H1 (cell line): ENCODE results near the gene C19orf18. TPM values are rescaled to one million over a fixed set of nuclear protein-coding genes. Genes with fewer than 3 reads are reported as not detected.

Source experiments
- CTCF ChIA-PET: fragments of 300-600 bp; sonication (Branson Sonifier 250); formaldehyde crosslinking; loops from one replicate; lab custom pipeline; 2021; ENCODE audit not compliant: partially characterized antibody; lab: Charles Lee
- POLR2A ChIA-PET: fragments of 300-600 bp; sonication (Branson Sonifier 250); formaldehyde crosslinking; loops from one replicate; lab custom pipeline; 2021; ENCODE audit warnings: inconsistent platforms; ENCODE audit not compliant: partially characterized antibody; lab: Charles Lee
- DNase-seq, 2 experiments: peaks; one replicate each; pipeline versions ENCODE4 v3.0.0 to v3.0.0-alpha.2; 2010 to 2022; ENCODE audit warnings: low spot score in 2 of 2, low read depth in 1 of 2, mixed read lengths in 1 of 2
- FAIRE-seq: peaks from 2 replicates; lab custom pipeline; 2011; peaks lifted over from hg19 to GRCh38; lab: Jason Lieb, UNC
- H2AFZ ChIP-seq: 2 replicates; pipeline ENCODE4 v1.8.1; 2012; ENCODE audit warnings: low read length, inconsistent platforms
- H2AK5ac ChIP-seq: 2 replicates; pipeline ENCODE4 v1.6.1; 2013; ENCODE audit warnings: low read depth, low read length
- H2BK120ac ChIP-seq: replicated peaks from 2 replicates; pipeline ENCODE3; 2013; ENCODE audit warnings: low read depth, low read length, inconsistent platforms
- H2BK12ac ChIP-seq: 2 replicates; pipeline ENCODE4 v1.6.1; 2013; ENCODE audit warnings: low read depth, low read length
- H2BK15ac ChIP-seq: 2 replicates; pipeline ENCODE4 v1.6.1; 2013; ENCODE audit warnings: low read length
- H2BK20ac ChIP-seq: 2 replicates; pipeline ENCODE4 v1.6.1; 2013; ENCODE audit warnings: low read length
- H2BK5ac ChIP-seq: 2 replicates; pipeline ENCODE4 v1.6.1; 2013; ENCODE audit warnings: low read depth, low read length
- H3K14ac ChIP-seq: 2 replicates; pipeline ENCODE4 v1.6.1; 2013; ENCODE audit warnings: inconsistent platforms; ENCODE audit not compliant: insufficient read length
- H3K18ac ChIP-seq: 2 replicates; pipeline ENCODE4 v1.6.1; 2013; ENCODE audit warnings: low read length; ENCODE audit errors: extremely low read depth
- H3K23ac ChIP-seq: 2 replicates; pipeline ENCODE4 v1.6.1; 2013; ENCODE audit warnings: inconsistent platforms; ENCODE audit not compliant: insufficient read length
- H3K23me2 ChIP-seq: 2 replicates; pipeline ENCODE4 v1.6.1; 2013; ENCODE audit warnings: low read depth, low read length
- H3K27ac ChIP-seq: 2 replicates; pipeline ENCODE4 v1.6.1; 2011; ENCODE audit warnings: low read depth, low read length, inconsistent platforms
- H3K27me3 ChIP-seq, 4 experiments: replicated peaks in 1 of 4; 1 replicate in 1 of 4; 2 replicates in 3 of 4; pipeline versions ENCODE4 v1.6.1 to v1.8.1; 2011 to 2013; ENCODE audit warnings: low read length in 3 of 4, mild to moderate bottlenecking in 3 of 4, inconsistent platforms in 2 of 4, mixed read lengths in 2 of 4, moderate library complexity in 1 of 4; ENCODE audit not compliant: control insufficient read depth in 3 of 4, insufficient read depth in 3 of 4; ENCODE audit errors: extremely low read depth in 1 of 4
- H3K36me3 ChIP-seq, 4 experiments: 2 replicates each; pipeline versions ENCODE4 v1.6.1 to v1.8.1; 2011 to 2013; ENCODE audit warnings: mild to moderate bottlenecking in 4 of 4, low read length in 3 of 4, moderate library complexity in 2 of 4, control low read depth in 1 of 4, inconsistent platforms in 1 of 4; ENCODE audit not compliant: insufficient read depth in 4 of 4, control insufficient read depth in 2 of 4
- H3K4ac ChIP-seq: replicated peaks from 2 replicates; pipeline ENCODE3; 2013; ENCODE audit warnings: low read length, low read depth, mixed read lengths, inconsistent platforms; ENCODE audit not compliant: insufficient read length
- H3K4me1 ChIP-seq, 4 experiments: replicated peaks in 1 of 4; 1 replicate in 1 of 4; 2 replicates in 3 of 4; pipeline versions ENCODE4 v1.6.1 to v1.8.1; 2011 to 2013; ENCODE audit warnings: low read length in 3 of 4, inconsistent platforms in 2 of 4, mixed read lengths in 1 of 4; ENCODE audit not compliant: insufficient read depth in 4 of 4, control insufficient read depth in 3 of 4
- H3K4me2 ChIP-seq, 2 experiments: 2 replicates each; pipeline versions ENCODE4 v1.6.1 to v1.8.1; 2011 to 2013; ENCODE audit warnings: low read depth in 2 of 2, low read length in 2 of 2, control low read depth in 1 of 2, inconsistent platforms in 1 of 2, mild to moderate bottlenecking in 1 of 2; ENCODE audit not compliant: insufficient read depth in 1 of 2
- H3K4me3 ChIP-seq, 4 experiments: fragments of 200-600, 300-600 bp in 1 of 4; sonication (generic), shearing (Covaris generic), sonication (Bioruptor Twin) in 1 of 4; 2 replicates each; pipeline versions ENCODE4 v1.5.1 to v1.8.1; 2011 to 2016; ENCODE audit warnings: low read length in 4 of 4, low read depth in 3 of 4, control low read depth in 2 of 4, inconsistent platforms in 2 of 4, mild to moderate bottlenecking in 2 of 4, mixed read lengths in 1 of 4, moderate library complexity in 1 of 4; ENCODE audit not compliant: insufficient read depth in 2 of 4; ENCODE audit errors: extremely low read depth in 1 of 4
- H3K56ac ChIP-seq: replicated peaks from 2 replicates; pipeline ENCODE3; 2013; ENCODE audit warnings: low read depth, mild to moderate bottlenecking, mixed read lengths, low read length, inconsistent platforms; ENCODE audit not compliant: insufficient read length
- H3K79me1 ChIP-seq: 2 replicates; pipeline ENCODE4 v1.6.1; 2013; ENCODE audit warnings: low read depth, low read length, control low read depth
- H3K79me2 ChIP-seq, 2 experiments: 2 replicates each; pipeline versions ENCODE4 v1.6.1 to v1.8.1; 2012 to 2013; ENCODE audit warnings: low read length in 2 of 2, mild to moderate bottlenecking in 2 of 2, inconsistent platforms in 1 of 2; ENCODE audit not compliant: insufficient read depth in 2 of 2, control insufficient read depth in 1 of 2
- H3K9ac ChIP-seq, 4 experiments: replicated peaks in 1 of 4; 1 replicate in 1 of 4; 2 replicates in 3 of 4; pipeline versions ENCODE4 v1.6.1 to v1.8.1; 2011 to 2013; ENCODE audit warnings: low read depth in 3 of 4, low read length in 3 of 4, control low read depth in 2 of 4, mild to moderate bottlenecking in 2 of 4, moderate library complexity in 2 of 4, inconsistent platforms in 1 of 4; ENCODE audit errors: extremely low read depth in 1 of 4
- H3K9me3 ChIP-seq, 2 experiments: 2 replicates each; pipeline versions ENCODE4 v1.6.1 to v1.8.1; 2012 to 2013; ENCODE audit warnings: mild to moderate bottlenecking in 2 of 2, moderate library complexity in 2 of 2, control low read depth in 1 of 2, inconsistent platforms in 1 of 2, low read depth in 1 of 2, low read length in 1 of 2, mixed read lengths in 1 of 2; ENCODE audit not compliant: insufficient read depth in 2 of 2
- H4K20me1 ChIP-seq, 2 experiments: replicated peaks in 1 of 2; 2 replicates each; pipeline versions ENCODE3 to v1.8.1; 2011 to 2013; ENCODE audit warnings: inconsistent platforms in 2 of 2, low read length in 2 of 2, mild to moderate bottlenecking in 1 of 2; ENCODE audit not compliant: insufficient read depth in 2 of 2, control insufficient read depth in 1 of 2
- H4K5ac ChIP-seq: 2 replicates; pipeline ENCODE4 v1.6.1; 2013; ENCODE audit warnings: low read length, low read depth, mixed read lengths, inconsistent platforms; ENCODE audit not compliant: insufficient read length
- H4K8ac ChIP-seq: 2 replicates; pipeline ENCODE4 v1.8.0; 2013; ENCODE audit warnings: mild to moderate bottlenecking, moderate library complexity, low read length, inconsistent platforms; ENCODE audit not compliant: insufficient read depth; ENCODE audit errors: extremely low read depth
- H4K91ac ChIP-seq: replicated peaks from 2 replicates; pipeline ENCODE3; 2013; ENCODE audit warnings: low read length, mixed read lengths, inconsistent platforms; ENCODE audit not compliant: insufficient read length
- BCL11A ChIP-seq, 2 experiments: IDR thresholded peaks; one replicate each; pipeline ENCODE4 v1.6.1; 2011; ENCODE audit warnings: low read depth in 2 of 2, low read length in 2 of 2, mild to moderate bottlenecking in 2 of 2
- CBX8 ChIP-seq: fragments of 300-800, 300-1000 bp; sonication (generic); IDR thresholded peaks from 2 replicates; pipeline ENCODE4 v1.7.1; 2016; ENCODE audit warnings: low read depth, low read length, borderline replicate concordance
- CREB1 ChIP-seq: IDR thresholded peaks from 2 replicates; pipeline ENCODE4 v1.6.1; 2012; ENCODE audit warnings: inconsistent platforms
- GTF2F1 ChIP-seq: IDR thresholded peaks from 2 replicates; pipeline ENCODE4 v1.6.1; 2012; ENCODE audit warnings: low read depth, low read length, improper control_type of control experiment, borderline replicate concordance
- HDAC6 ChIP-seq: IDR thresholded peaks from one replicate; pipeline ENCODE4 v1.7.1; 2012; ENCODE audit warnings: low read depth, mild to moderate bottlenecking, inconsistent platforms, low read length, moderate library complexity
- JUN ChIP-seq: IDR thresholded peaks from 2 replicates; pipeline ENCODE4 v1.6.1; 2011; ENCODE audit warnings: low read depth, mild to moderate bottlenecking, improper control_type of control experiment, low read length
- JUND ChIP-seq: IDR thresholded peaks from 2 replicates; pipeline ENCODE4 v1.6.1; 2011; ENCODE audit warnings: mild to moderate bottlenecking, improper control_type of control experiment, low read length
- NANOG ChIP-seq: IDR thresholded peaks from 2 replicates; pipeline ENCODE4 v1.6.1; 2011; ENCODE audit warnings: low read length, low read depth, mild to moderate bottlenecking, inconsistent platforms; ENCODE audit not compliant: insufficient read depth, poor library complexity, severe bottlenecking
- POU5F1 ChIP-seq: IDR thresholded peaks from 2 replicates; pipeline ENCODE4 v1.6.1; 2011; ENCODE audit warnings: low read depth, mild to moderate bottlenecking, low read length, moderate library complexity
- RFX5 ChIP-seq: IDR thresholded peaks from 2 replicates; pipeline ENCODE4 v1.6.1; 2011; ENCODE audit warnings: low read depth, low read length, improper control_type of control experiment, borderline replicate concordance
- SP2 ChIP-seq: IDR thresholded peaks from 2 replicates; pipeline ENCODE4 v1.6.1; 2012; ENCODE audit warnings: mild to moderate bottlenecking, low read length, inconsistent platforms
- WGBS, 2 experiments: shearing (Covaris generic) in 1 of 2; methylation state at CpG; one replicate each; pipeline versions ENCODE4 v1.1.6 to v1.1.7; 2013 to 2015; ENCODE audit warnings: low lambda C conversion rate in 2 of 2, mixed read lengths in 2 of 2, inconsistent platforms in 1 of 2, low coverage in 1 of 2, missing lambda C conversion rate in 1 of 2; ENCODE audit not compliant: insufficient replicate concordance in 2 of 2, insufficient coverage in 1 of 2, insufficient read length in 1 of 2; ENCODE audit errors: extremely low coverage in 1 of 2, missing lambda C conversion rate in 1 of 2; 5-methylcytosine and 5-hydroxymethylcytosine counted together
- long read RNA-seq, 2 experiments: library from RNA in 1 of 2; library from capped mRNA in 1 of 2; stranded (forward); transcript quantifications; one replicate each; pipeline ENCODE4 v2.0.0, GENCODE V29; 2021; ENCODE audit warnings: inconsistent platforms in 1 of 2
- polyA minus RNA-seq, 3 experiments: library from RNA; depleted of rRNA, polyadenylated mRNA; stranded (reverse); fragments of >200 nt; gene quantifications; 1 replicate in 2 of 3; 2 replicates in 1 of 3; pipeline ENCODE4 v1.2.3, GENCODE V29; 2011
- polyA plus RNA-seq, 7 experiments: library from polyadenylated mRNA; depleted of rRNA in 3 of 7; stranded (reverse) in 5 of 7; unstranded in 2 of 7; fragments of >200 nt in 5 of 7; fragments of 200-250 nt in 2 of 7; gene quantifications; 1 replicate in 5 of 7; 2 replicates in 1 of 7; 4 replicates in 1 of 7; pipeline versions ENCODE4 v1.2.1 to v1.2.3, GENCODE V29; 2011 to 2013; ENCODE audit warnings: missing spikeins in 2 of 7, mixed read lengths in 2 of 7
- total RNA-seq: library from RNA; stranded (reverse); fragmentation: NEBNext Ultra II Directional; extraction: Animal tissue kit (Norgen Biotek cat#: 25700); gene quantifications from 2 replicates; pipeline ENCODE4 v1.2.1, GENCODE V29; 2021
- TF ChIP-seq, protein P1 (sequence below): IDR thresholded peaks from 2 replicates; pipeline ENCODE4 v1.6.1; 2011; ENCODE audit warnings: low read depth, mild to moderate bottlenecking, low read length; ENCODE audit not compliant: insufficient read depth

C19orf18 gene
- total RNA-seq (0.98 and 0.99 TPM in 2 replicates), polyA plus RNA-seq (2011; rRNA removed) (0.08 and 0.12 TPM in 2 replicates), polyA minus RNA-seq (2011; rRNA and poly(A)+ RNA removed) (0.28 and 0.41 TPM in 2 replicates)
- 0.23 TPM for polyA plus RNA-seq (2011; cell fraction: cytosol; rRNA removed)
- polyA plus RNA-seq (2011; cell fraction: nucleus; rRNA removed): 0.17 TPM
- polyA plus RNA-seq (2012, experiment 1 of 2): 0.55 to 0.90 TPM (median 0.58 TPM) in 3 of 4 replicates, not detected in the other
- polyA plus RNA-seq (2012, experiment 2 of 2): not detected
- 1.3 TPM for polyA plus RNA-seq (2013, experiment 1 of 2)
- 1.5 TPM for polyA plus RNA-seq (2013, experiment 2 of 2)
- not detected for polyA minus RNA-seq (2011; cell fraction: cytosol; rRNA and poly(A)+ RNA removed)
- polyA minus RNA-seq (2011; cell fraction: nucleus; rRNA and poly(A)+ RNA removed): not detected
- long read RNA-seq, experiment 1: 0 reads
- long read RNA-seq, experiment 2: 0 reads

GRCh38 chr19:57974434-57974833 lies at the start of gene C19orf18:
Gene C19orf18 (minus strand): TSS chr19:57974534. CDS start chr19:57974432, 102 bp downstream.
- H2BK12ac ChIP-seq: no peak within 1 kb of the TSS
- ChIA-PET CTCF (no interaction called here), POLR2A (interaction anchor here (1.2 to 1.5 kb wide), 2 partner anchors 9 to 24 kb away, joined by 3 to 5 read pairs; no protein-coding TSS in a partner anchor)
- H3K27ac ChIP-seq: no peak within 1 kb of the TSS
- DNase-seq: no peak
- no peak for FAIRE-seq
- H3K36me3 ChIP-seq: peaks cover 0 to 44% (median 12%) of the 10 kb centered on the region in 4 experiments; a peak in 7 of 8 replicates
- H2BK5ac ChIP-seq: no peak within 1 kb of the TSS
- no peak within 1 kb of the TSS for H3K18ac ChIP-seq
- no peak within 1 kb of the TSS for H2BK15ac ChIP-seq
- H3K14ac ChIP-seq: no peak within 1 kb of the TSS
- no peak within 1 kb of the TSS for H3K23ac ChIP-seq
- H3K4me3 ChIP-seq: no peak within 1 kb of the TSS
- H3K23me2 ChIP-seq: no peaks in the 10 kb centered on the region
- no peak within 1 kb of the TSS for H2AFZ ChIP-seq
- no peak within 1 kb of the TSS for H4K8ac ChIP-seq
- H3K56ac ChIP-seq: no peak within 1 kb of the TSS
- no peaks in the 10 kb centered on the region for H3K79me2 ChIP-seq
- H2AK5ac ChIP-seq: no peak within 1 kb of the TSS
- no peaks in the 10 kb centered on the region for H3K79me1 ChIP-seq
- no peak within 1 kb of the TSS for H3K4ac ChIP-seq
- H3K9ac ChIP-seq: no peak within 1 kb of the TSS
- no peak within 1 kb of the TSS for H2BK120ac ChIP-seq
- H3K9me3 ChIP-seq: peaks cover 75 to 91% of the 10 kb centered on the region in 2 experiments
- H3K27me3 ChIP-seq: no peaks in the 10 kb centered on the region
- no peak within 1 kb of the TSS for H4K91ac ChIP-seq
- no peak within 1 kb of the TSS for H2BK20ac ChIP-seq
- H4K5ac ChIP-seq: no peak within 1 kb of the TSS
- H3K4me2 ChIP-seq: no peak within 1 kb of the TSS
- no peaks in the 10 kb centered on the region for H3K4me1 ChIP-seq
- H4K20me1 ChIP-seq: no peaks in the 10 kb centered on the region
- 90% methylated on average over 4 of the region's 4 CpGs; no CpG with 5 or more reads in 1 of the 2 experiments for WGBS, 2 experiments
- no peak for TF ChIP-seq JUN
- TF ChIP-seq CBX8: no peak
- TF ChIP-seq RFX5: no peak
- no peak for TF ChIP-seq JUND
- TF ChIP-seq, protein P1, sequence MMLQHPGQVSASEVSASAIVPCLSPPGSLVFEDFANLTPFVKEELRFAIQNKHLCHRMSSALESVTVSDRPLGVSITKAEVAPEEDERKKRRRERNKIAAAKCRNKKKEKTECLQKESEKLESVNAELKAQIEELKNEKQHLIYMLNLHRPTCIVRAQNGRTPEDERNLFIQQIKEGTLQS: no peak
- no peak for TF ChIP-seq BCL11A (IDR thresholded peaks at IDR 0.05; ENCODE audit: low read depth in 2 of 2, low read length in 2 of 2)
- no peak for TF ChIP-seq POU5F1
- no peak for TF ChIP-seq GTF2F1
- TF ChIP-seq SP2: no peak
- TF ChIP-seq CREB1: no peak
- TF ChIP-seq HDAC6: no peak
- TF ChIP-seq NANOG: no peak
